ENCODE measurements around the gene CXXC5.

CXXC5 gene

GRCh38 chr5:139651853-139652787, 4.0 kb downstream of the CXXC5 start:
- DNase-seq, result peak; percentile 72

- no peak for DNase-seq
Measured at GRCh38 chr5:139652788-139653241, 4.7 kb downstream of the CXXC5 start.

GRCh38 chr5:139653616-139654015, 5.5 kb downstream of the CXXC5 start:
- no peak for DNase-seq

DNA sequence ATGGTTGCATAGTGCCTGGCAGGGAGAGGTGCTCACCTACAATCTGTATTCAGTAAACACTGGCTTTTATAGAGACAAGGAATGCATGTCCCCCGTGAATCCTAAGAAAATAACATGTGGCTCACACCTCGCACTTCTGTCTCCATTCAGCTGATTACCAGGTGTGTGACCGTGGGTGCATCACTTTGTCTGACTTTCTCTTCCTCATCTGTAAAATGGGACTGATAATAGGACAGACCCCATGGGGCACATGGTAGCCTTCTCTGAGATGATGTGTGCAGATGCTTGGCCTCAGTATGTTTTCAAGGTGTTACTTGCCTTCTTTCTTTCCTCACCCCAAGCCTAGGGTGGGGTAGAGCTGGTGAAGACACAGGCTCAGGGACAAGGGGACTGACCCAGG, 6.3 kb downstream of the CXXC5 start:
- no peak for DNase-seq

- no peak for DNase-seq
Measured at GRCh38 chr5:139654871-139655491, 6.8 kb downstream of the CXXC5 start.

GRCh38 chr5:139655727-139656271, 7.7 kb downstream of the CXXC5 start:
- DNase-seq, result no peak

- DNase-seq, result no peak
Measured at GRCh38 chr5:139657363-139658321, 9.5 kb downstream of the CXXC5 start.

GRCh38 chr5:139658501-139658927, 10.4 kb downstream of the CXXC5 start:
- DNase-seq, result no peak

GRCh38 chr5:139658928-139659667, 10.9 kb downstream of the CXXC5 start:
- no peak for DNase-seq

DNA sequence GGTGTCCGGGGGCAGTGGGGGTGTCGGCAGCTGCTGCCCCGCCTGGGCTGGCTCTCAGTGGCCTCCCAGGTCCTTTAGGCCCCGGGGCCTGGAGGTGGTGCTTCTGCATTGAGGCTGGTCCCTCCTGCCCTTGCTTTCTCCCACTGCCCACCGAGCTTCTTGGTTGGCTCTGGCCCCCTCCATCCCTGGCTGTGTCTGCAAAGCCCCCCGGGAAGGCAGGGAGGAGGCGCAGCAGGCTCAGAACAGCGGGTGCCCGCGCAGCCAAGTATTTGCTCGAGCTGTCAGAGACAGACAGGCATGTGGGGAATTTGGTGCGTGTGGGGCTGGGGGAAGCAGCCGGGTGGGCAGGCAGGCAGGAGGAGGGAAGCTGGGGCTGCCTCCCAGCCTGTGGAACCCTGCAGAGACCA, 11.5 kb downstream of the CXXC5 start:
- DNase-seq, result no peak

- DNase-seq, result no peak
Measured at GRCh38 chr5:139660105-139660922, 12.2 kb downstream of the CXXC5 start.

- no peak for DNase-seq
Measured at GRCh38 chr5:139660923-139661814, 13.0 kb downstream of the CXXC5 start.

- no peak for DNase-seq
Measured at GRCh38 chr5:139662617-139663016, 14.5 kb downstream of the CXXC5 start.

DNA sequence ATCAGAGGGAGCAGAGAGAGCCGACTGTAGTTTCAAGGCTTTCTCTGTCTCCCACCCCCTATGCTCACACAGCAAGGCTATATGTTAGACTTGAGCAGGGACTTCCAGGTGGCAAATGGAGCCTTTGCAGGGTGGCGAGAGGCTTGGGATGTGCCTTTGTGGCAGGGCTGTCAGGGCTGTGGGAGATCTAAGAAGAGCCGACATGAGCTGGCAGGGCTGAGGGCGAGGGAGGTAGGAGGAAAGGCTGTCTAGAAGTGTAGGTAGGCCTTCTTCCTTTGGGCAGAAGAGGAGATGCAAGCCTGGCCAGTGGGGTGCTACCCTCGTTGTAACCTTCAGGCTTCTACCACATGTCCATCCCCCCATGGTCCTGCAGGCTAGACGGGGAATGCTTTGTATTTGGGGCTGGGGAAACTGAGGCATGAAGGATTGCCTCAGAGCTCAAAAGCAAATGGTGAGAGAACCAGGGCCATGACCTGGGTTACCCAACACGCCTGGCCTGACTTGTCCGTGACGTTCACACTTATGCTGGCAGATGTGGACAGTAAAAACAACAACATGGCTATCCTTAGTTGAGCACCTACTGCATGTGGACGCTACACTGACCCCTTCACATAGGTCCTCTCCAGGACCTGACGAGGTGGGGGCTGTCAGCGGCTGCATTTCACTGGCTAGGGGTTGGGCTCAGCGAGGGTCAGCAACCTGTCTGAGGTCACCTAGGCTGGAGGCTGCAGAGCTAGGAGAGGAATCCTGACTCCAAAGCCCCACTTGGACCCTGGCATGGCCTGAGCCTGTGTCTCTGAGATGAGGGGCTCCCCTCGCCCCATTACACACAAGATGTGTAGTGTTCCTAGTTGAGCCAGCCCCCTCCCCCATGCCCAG, 15.3 kb downstream of the CXXC5 start:
- no peak for DNase-seq

- DNase-seq, result no peak
Measured at GRCh38 chr5:139664086-139664693, 16.0 kb downstream of the CXXC5 start.

- DNase-seq, result no peak
Measured at GRCh38 chr5:139664727-139665351, 16.7 kb downstream of the CXXC5 start.

DNA sequence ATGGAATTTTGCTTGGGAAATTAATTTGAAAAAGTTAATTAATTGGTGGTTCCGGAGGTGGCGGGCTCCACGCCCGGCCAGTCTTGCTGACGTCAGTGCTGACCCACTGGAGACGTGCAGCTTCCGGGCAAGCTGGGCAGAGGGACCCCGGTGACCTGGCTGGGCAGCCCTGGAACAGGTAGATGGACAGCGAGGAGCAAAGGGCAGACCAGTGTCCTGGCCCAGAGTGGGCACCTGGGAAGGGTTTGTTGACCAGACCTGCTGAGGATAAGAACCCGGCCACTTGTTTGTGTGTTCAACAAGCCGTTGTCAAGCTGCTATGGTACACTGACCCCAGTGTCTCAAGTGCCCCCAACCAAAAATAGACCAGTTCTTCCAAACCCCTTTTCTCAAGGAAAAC, 17.5 kb downstream of the CXXC5 start:
- DNase-seq, result no peak

DNA sequence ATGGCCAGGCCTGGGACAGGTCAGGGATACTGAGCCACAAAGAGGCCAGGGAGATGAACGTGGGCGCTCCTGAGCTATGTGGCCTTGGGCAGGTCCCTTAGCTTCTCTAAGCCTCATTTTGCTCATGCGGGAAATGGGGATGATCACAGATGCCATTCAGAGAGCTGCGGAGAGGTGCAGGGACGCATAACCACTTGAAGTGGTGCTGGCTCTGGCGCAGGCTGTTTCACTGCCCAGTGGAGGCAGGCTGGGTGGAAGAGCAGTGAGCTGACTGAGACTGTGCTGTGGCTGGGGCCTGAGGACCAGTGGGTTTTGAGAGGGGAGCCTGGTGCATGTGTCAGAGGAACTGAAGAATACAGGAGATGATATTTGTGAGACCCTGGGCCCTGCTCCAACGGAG, 18.4 kb downstream of the CXXC5 start:
- DNase-seq, result no peak

Data from stimulated activated CD4-positive, alpha-beta T cell treated with anti-CD3 and anti-CD28 coated beads, Interleukin-15, amount 100 ng/mL, for 24 hours (primary cell).